ENCODE measurements around the gene PITRM1.

DNA sequence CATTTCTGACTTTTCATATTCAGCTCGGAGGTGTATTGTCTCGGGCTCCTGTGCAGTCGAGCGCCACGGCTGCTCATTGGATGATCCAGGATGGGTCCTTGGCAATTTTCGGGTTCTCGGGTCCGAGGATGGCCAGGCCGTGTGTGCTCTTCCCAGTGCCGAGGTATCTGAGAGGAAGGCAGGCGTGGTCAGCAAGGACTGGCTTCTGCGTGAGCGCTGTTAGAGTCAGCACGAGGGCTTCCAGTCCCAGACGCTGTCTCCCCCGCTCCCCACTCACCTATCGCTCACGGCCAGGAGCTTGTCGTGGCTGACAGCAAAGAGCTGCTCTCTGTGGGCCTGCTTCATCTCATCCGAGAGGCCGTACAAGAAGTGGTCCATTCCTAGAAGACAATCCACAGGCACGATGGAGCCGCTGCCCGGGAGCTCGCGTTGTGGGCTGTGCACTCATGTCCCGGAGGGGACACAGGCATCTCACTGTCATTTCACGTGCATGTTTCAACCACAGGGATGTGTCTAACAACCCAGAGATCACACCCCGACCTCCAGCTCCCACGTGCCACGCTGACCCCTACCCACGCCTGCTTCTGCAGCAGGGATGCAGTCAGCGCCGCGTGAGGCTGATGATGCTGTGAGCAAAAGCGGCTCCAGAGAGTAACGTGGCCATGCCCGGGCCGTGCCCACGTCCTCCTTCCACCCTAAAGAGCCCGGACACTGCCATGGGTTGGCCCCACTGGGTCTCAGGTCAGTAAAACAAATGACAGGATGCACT lies 34.4 kb downstream of the PITRM1 start:
- TF ChIP-seq CTCF (optimal IDR thresholded peaks at IDR 0.05 in 1 of 3, IDR thresholded peaks at IDR 0.05 in 1 of 3, conservative IDR thresholded peaks at IDR 0.05 in 1 of 3; ENCODE audit: extremely low read depth in 1 of 3, insufficient read depth in 2 of 3, low read length in 3 of 3) (no peak), EZH2 (IDR thresholded peaks at IDR 0.05; ENCODE audit: low read length) (no peak)

Data from keratinocyte (primary cell).